HG02870 (cell line): ENCODE data around the gene AQP12B.
"Not testable (repeated sequence)": the region's sequence is repeated elsewhere in the genome, so short reads cannot be mapped to it uniquely, and the experiment has no call there.

Source experiments
- ATAC-seq: cut with Tn5 transposase; IDR thresholded peaks from one replicate; pipeline ENCODE4 v1.9.1; 2021; ENCODE audit warnings: mild to moderate bottlenecking, moderate library complexity; ENCODE audit not compliant: unreplicated experiment

AQP12B gene, protein sequence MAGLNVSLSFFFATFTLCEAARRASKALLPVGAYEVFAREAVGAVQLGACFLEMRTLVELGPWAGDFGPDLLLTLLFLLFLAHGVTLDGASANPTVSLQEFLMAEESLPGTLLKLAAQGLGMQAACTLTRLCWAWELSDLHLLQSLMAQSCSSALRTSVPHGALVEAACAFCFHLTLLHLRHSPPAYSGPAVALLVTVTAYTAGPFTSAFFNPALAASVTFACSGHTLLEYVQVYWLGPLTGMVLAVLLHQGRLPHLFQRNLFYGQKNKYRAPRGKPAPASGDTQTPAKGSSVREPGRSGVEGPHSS

GRCh38 chr2:240682431-240683224 lies at the start of gene AQP12B:
TSS of gene AQP12B (minus strand) at chr2:240682885. CDS start at chr2:240682837, 48 bp downstream.
- not testable (repeated sequence) for ATAC-seq

DNA sequence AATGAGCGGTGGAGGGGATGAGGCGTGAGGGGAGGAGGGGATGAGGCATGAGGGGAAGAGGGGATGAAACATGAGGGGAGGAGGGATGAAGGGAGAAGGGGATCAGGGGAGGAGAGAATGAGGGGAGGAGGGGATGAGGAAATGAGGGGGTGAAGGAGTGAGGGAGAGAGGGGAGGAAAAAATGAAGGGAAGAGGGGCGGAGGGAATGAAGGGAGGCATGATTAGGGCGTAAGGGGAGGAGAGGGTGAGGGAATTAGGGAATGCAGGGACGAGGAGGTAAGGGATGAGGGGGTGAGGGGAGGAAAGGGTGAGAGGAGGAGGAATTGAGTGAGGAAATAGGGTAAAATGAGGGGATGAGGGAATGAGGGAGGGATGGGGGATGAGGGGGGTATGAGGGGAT lies 49.5 kb upstream of the AQP12B start:
- no peak for ATAC-seq

- no peak for ATAC-seq
These were observed 48.5 kb upstream of the AQP12B start for GRCh38 chr2:240731178-240731545.

DNA sequence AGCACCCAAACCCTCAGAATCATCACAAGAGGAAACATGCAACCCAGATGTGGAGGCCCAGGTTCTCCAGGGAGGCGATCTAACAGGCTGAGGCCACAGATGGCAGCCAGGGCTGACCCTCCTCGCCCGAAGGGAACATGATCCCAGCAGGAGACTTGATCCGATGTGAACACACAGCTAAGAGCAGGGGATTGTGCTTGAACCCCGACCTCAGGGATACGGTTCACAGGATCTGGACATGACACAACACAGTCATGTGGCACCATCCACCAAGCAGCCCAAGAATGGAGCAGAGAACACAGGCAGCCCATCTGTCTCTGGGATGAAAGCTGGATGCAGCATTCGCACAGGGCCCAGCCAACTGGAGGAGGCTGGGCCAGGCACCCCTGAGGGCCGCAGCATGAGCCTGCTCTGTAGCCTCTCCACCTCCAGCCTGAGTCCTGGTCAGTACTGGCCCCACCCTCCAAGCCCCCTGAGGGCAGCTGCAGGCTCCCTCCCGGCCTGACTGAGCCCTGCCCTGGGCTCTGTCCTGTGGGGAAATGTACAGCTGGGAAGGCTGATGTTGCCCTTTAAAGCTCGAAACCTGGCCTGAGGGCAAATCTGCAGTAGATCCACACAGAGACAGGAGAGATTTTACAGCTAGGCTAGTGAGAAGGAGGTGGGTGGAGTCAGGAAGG lies 48.0 kb upstream of the AQP12B start:
- no peak for ATAC-seq

DNA sequence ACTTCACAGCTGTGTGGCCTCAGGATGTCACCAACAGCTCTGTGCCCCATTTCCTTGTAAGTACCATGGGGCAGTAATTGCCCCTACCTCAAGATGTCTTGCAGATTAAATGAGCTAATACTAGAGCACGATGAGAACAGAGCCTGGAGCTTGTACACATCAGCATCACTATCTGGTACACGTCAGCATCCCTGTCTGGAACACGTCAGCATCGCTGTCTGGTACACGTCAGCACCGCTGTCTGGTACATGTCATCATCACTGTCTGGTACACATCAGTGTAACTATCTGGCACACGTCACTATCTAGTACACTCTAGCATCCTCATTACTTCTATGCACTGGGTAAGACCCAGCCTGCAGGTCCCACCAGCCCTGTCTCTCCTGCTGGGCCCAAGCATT lies 46.1 kb upstream of the AQP12B start:
- no peak for ATAC-seq

DNA sequence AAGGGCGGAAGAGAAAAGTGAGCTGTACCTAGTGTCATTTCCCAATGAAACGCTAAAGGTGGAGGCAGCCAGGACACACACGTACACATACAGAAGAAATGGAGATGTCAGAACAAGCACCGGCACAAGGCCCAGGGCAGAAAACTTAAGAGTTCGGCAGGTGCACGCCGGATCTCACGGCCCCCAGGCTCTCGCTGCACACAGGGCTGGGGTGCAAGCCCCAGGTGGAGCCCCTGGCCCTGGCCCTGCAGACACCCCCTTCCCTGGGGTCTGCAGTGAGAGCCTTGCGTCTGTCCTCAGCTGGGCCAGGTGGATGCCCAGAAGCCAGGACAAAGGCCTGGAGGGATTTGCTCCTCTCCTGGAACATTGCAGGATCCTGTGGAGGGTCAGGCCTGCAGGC lies 45.7 kb upstream of the AQP12B start:
- ATAC-seq, result no peak

- no peak for ATAC-seq
These were observed 45.2 kb upstream of the AQP12B start for GRCh38 chr2:240727913-240728312.

GRCh38 chr2:240727439-240727838 lies 44.8 kb upstream of the AQP12B start:
- no peak for ATAC-seq

DNA sequence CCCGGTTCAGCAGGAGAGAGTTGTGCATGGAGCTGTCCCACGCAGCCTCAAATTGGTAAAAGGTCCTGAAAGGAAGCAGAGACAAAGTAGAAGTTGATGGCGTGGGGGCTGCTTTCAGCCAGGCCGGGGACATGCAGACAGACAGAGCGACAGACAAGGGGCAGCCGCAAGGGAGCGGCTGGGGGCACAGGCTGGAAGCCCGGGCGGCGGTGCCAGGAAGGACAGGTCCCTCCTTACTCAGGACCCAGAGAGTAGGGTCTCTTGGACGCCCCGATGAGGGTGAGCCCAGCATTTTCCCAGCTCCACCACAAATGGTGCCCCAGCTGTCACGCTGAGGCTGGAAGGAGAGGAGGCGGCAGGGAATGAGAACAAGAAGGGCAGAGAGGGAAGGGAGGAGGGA lies 44.2 kb upstream of the AQP12B start:
- no peak for ATAC-seq

GRCh38 chr2:240725671-240726070 lies 43.0 kb upstream of the AQP12B start:
- no peak for ATAC-seq

- ATAC-seq, result no peak
These were observed 42.6 kb upstream of the AQP12B start for GRCh38 chr2:240725266-240725665.

GRCh38 chr2:240724431-240724830 lies 41.7 kb upstream of the AQP12B start:
- no peak for ATAC-seq

GRCh38 chr2:240723851-240724250 lies 41.2 kb upstream of the AQP12B start:
- ATAC-seq, result no peak

GRCh38 chr2:240722796-240723735 lies 40.4 kb upstream of the AQP12B start:
- ATAC-seq, result no peak

DNA sequence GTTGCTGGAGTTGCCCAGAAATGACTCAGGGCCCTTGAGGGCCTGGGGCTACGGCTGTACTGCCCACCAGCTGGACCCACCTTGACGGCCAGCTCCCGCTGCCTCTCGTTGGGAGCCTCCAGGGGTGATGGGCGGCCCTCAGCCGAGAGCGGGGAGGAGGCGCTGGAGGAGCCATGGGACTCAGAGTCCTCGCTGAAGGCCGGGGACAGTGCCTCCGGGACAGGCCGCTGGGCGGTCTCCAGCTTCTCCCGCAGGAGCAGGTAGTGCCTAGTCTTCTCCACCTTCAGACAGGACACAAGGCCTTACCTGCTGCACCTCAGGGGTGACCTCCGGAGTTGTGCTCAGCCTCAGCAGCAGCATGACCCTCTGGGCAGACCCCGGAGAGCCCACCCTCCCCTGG lies 39.7 kb upstream of the AQP12B start:
- ATAC-seq, result no peak

DNA sequence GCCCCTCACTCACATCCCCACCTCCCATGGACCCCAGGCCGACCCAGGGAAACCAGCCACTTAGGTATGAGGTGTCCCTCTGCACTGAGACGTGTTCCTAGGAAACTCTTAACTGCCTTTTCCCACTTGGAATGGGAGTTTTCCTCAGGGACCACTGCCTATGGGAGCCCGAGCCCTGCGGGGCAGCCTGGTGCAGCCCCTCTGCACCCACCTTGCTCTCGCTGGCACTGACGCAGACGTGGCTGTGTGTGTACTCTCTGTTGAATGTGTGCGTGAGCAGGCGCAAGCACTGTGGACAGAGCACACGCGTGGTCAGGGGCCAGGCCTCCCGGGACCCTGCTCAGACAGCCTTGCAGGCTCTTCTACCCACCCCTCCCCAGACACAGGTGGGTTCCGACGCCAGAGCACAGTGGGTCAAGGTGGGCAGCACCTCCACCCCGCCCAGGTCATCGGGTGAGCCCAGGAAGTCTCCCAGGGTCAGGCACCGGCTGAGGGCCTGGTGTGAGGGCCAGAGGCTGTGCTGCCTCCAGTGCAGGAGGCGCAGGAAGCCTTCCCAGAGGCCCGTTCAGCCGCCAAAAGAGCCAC lies 39.0 kb upstream of the AQP12B start:
- no peak for ATAC-seq

- no peak for ATAC-seq
These were observed 38.3 kb upstream of the AQP12B start for GRCh38 chr2:240720686-240721595.

DNA sequence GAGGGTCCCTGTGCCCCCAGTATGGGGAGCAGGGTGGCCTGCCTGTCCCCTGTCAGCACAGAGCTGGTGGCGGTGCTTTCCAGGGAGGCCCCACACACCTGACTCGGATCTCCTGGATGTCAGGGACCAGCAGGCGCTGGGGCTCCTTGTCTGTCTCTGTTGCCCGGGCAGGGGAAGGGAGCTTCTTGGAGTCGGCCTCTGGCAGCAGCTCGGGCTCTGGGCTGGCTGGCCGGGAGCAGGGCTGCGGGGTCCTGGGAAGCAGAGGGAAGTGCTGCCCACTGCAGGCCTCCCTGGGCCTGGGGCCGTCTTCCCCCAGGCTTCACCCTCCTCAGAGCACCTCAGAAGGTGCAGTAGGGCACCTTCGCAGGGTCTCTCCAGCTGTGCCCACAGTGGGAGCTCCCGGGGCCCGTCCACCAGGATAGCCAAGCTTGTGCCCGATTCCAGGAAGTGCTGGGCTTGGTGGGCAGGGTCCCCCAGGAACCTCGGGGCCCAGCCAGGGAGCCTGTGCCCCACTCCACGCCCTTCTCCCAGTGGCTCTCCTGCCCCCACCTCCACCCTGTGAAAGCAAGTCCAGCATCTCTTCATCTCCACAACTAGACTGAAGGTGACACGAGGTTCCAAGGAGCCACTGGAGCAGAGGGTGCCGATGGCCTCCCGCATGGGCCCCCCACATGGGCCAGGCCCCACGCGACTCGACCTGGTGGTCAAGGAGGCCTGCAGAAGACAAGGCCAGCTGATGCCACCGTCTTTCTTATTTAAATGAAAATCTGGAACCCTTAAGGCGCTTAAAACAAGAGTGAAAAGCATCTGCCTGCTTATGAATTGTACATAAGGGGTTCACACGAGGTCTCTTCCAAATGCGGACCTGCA lies 37.2 kb upstream of the AQP12B start:
- ATAC-seq, result no peak
